Dedifferentiated amniotic fluid mesenchymal stem cell (primary cell): ENCODE measurements around the gene CHST13.
"Not testable (repeated sequence)": the region's sequence is repeated elsewhere in the genome, so short reads cannot be mapped to it uniquely, and the experiment has no call there.

Source experiments
- DNase-seq: peaks from one replicate; pipeline ENCODE4 v3.0.0-alpha.2; 2016; ENCODE audit errors: extremely low spot score

Gene CHST13

GRCh38 chr3:126554560-126555525 is 30.9 kb downstream of the CHST13 start:
- no peak for DNase-seq

- DNase-seq: no peak
Observed at GRCh38 chr3:126555795-126556636, 32.1 kb downstream of the CHST13 start.

- no peak for DNase-seq
Observed at GRCh38 chr3:126556637-126557414, 32.9 kb downstream of the CHST13 start.

DNA sequence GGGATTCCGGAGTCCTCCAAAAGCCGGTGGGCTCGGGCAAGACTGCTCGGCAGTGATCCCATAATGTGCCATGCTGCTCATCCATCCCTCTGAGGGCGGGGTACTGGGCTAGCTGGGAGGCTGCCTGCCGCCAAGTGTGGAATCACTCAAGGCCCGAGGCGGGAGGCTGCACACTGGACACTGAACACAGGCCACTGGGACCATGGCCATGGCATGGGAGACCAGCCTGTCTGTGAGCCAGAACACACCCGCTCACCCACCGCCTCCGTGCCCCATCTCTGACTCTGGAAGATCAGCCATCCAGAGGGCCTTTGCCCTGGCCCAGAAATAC is 33.4 kb downstream of the CHST13 start:
- no peak for DNase-seq

DNA sequence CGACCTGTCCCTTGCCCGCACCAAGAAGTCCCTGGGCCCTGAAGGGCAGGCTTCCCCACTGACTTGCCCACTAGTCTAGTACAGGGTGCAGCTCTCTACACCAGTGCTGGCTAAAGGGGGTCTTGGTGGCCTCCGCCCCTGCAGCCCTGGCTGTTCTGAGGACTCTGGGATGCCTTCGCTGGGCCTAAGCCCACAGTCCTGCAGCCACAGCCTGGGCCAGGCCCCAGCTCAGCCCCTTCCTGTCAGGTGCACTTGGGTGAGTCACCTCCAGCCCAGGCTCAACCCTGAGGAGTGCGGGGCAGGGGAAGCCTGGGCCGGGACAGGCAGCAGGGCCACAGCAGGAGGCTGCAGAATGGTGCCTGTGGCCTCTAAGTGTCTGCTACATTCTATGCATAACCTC is 33.8 kb downstream of the CHST13 start:
- DNase-seq: no peak

DNA sequence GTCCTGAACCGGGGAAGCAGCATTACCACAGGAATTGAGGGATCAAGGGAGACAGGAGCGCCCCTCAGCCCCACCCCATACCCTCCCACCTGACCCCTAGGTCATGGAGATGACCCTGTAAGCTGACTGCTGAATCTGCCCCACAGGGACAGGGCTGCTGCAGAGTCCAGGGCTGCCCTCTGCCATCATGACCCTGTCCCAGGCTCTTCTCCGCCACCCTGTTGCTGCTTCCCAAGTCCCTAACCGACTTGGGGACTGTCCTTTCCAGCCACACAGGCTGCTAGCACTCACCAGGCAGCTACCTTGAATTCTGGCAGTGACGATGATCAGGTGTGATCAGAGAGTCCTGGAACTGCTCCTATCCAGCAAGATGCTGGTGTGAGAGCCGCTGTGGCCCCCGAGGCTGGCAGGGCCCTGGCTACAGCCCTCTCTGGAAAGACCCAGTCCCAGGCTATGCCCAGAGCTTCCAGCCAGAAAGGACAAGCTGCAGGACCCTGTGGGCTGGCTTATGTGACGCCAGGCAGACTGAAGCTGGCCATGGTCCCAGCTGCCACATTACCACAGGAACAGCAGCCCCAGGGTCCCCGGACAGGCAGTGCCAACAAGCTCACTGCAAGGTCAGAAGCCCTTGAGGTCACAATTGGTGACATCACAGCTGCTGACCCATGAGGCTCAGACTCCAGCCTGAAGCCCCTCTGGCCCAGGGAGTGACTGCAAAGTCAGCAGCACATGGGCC is 34.5 kb downstream of the CHST13 start, which contains the start of gene C3orf22:
C3orf22 (minus strand) TSS at position 597 of the 736 bp plus-strand sequence. CDS start 5,542 bp downstream, outside the sequence.
- no peak for DNase-seq

GRCh38 chr3:126562737-126563276 is 38.9 kb downstream of the CHST13 start:
- DNase-seq: no peak

DNA sequence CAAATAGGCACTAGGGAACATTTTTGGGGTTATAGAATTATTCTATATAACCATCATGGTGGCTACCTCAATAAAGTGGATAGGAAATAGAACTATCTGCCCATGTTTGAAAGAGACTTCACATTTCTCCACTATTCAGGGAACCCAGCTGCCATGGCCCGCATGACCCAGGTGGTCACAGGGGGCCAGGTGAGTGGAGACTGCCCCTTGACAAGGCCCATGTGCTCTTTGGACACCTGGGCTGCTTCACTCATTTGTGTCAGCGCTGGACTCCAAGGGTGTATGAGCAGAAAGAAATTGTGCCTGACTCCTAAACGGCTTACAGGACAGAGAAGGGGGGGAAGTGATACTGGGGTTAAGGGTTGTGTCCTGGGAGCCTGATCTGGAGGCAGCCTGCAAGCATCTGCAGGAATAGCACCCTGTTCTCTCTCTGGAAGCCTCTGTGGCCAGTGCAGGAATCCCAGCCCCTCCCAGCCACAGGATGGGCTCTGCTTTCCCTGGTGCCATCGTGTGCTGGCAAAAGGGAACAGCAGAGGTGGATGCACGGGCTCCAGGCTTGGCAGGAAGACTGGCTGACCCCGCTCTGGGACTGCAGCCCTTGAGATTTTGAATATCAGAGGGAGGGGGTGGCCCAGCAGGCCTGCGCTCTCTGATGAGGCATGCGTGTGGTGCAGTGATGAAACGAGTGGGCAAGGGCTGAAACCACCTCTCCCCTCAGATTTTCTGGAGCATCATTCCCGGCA is 43.9 kb downstream of the CHST13 start:
- no peak for DNase-seq

GRCh38 chr3:126568776-126569342 is 44.9 kb downstream of the CHST13 start:
- DNase-seq: no peak

DNA sequence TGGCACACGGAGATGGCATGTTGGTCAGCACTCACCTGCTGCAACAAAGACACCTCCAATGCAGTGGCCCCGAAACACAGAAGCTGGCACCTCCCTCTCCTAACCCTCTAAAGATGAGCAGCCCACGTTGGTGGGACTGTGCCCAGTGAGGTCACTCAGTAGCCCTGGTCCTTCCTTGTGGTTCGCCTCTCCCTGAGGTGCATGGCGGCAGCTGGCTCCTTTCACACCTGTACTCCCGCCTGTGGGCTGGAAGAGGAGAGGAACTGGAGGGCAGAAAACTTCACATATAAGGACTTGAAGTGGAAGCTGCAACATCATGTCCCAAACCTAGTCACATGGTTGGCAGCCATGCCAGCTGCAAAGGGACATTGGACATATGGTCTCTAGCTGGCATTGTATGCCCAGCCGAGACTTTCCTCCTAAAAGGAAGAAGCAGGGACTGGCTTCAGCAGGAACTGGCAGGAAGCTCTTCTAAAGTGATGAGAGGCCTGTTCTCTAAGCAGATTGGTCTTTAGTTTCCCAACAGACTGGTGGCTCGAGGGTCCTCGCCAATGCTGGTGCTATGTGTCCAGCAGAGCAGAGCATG is 45.5 kb downstream of the CHST13 start:
- no peak for DNase-seq

GRCh38 chr3:126570103-126570541 is 46.2 kb downstream of the CHST13 start:
- no peak for DNase-seq

GRCh38 chr3:126571078-126571477 is 47.1 kb downstream of the CHST13 start:
- no peak for DNase-seq

DNA sequence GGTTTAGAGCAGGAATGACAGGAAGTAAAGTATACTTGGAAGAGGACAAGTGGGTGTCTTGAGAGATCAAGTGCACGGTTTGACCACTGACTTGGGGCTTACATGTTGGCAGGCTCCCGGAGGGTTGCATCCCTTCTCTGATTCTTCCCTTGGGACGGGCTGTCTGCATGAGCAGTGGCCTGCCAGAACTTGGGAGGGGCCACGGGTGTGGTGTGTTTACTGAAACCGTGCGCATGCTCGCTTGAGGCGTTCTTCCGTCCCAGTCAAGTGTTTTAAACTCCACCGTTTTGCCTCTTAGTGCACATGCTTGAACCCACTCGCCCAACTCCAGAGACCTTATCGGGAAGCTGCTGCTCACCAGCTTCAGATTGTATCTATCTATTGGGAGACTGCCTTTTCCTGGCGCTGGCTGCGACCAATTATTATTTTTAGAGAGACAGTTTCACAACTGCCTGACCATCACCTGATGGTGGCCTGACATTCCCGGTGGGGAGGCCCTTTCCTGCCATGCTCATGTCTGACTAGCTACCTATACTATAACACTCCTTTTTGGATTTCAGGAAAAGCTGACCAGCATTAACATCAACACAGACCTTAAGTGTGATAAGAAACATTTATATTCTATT is 49.6 kb downstream of the CHST13 start:
- no peak for DNase-seq

GRCh38 chr3:126577261-126577660 is 53.3 kb downstream of the CHST13 start:
- no peak for DNase-seq

DNA sequence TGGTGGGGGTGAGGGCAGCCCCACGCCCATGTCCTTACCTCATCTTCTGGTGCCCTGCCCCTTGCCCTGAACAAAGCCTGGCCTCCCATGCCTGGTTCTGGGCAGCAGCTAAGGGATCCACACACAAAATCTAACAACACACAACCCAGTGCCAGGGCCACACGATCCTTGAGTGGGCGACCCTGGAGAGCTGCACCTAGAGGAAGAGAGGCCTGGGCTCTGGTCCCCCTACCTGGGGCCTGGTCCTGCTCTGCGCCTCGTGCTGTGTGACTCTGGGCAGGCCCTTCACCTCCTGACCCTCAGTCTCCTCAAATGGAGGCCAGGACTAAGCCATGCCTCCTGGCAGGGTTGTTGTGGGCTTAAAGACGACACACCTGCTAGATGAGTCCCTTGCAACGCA is 54.7 kb downstream of the CHST13 start:
- no peak for DNase-seq

DNA sequence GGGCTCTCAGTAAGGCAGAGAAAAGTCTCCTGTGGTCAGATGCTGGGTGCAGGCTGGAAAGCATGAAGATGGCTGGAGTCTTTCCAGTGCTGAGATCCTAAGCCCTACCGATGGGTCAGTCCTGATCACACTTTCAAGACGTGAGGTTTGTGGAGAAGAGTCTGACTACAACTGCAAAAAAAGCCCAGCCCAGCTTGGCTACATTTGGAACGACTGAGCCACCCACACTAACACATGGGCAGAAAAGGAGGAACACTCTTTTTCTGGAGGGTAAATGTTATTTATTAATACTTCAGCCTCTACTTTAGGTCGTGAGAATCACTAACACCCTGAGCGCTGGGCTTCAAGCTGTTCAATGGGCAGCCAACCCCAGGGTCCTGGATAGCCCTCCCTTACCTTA is 56.8 kb downstream of the CHST13 start:
- DNase-seq: no peak

DNA sequence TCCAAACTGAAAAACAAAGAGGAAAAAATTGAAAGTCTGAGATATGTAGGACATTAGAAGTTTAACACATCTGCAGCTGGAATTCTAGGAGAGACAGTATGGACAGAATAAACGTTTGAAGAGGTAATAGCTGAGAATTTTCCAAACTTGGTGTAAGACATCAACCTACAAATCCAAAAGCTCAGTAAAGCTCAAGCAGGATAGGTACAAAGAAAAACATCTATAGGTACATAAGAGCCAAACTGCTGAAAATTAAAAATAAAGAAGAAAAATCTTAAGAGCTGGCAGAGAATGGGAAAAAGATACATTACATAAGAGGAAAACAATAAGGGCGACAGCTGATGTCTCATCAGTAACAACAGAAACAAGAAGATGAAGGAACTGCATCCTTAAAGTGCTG is 57.6 kb downstream of the CHST13 start:
- DNase-seq: no peak

DNA sequence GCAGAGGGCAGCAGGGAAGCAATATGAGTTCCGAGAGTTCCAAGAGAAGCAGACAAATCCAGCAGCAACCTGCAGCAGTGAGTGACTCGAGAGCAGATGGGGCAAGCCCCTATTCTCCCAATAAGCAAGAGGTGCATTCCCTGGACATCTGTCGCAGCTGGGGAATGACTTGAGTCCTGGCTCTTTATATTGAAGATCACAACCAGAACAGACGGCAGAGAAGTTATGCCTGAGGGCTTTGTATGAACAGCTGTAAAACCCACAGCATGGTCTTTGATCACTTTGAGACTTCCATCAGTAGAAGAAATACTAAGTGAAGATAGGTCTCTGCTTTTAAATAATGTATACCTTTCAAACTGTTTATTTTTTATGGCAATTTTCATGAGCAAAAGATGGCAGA is 58.4 kb downstream of the CHST13 start:
- no peak for DNase-seq

DNA sequence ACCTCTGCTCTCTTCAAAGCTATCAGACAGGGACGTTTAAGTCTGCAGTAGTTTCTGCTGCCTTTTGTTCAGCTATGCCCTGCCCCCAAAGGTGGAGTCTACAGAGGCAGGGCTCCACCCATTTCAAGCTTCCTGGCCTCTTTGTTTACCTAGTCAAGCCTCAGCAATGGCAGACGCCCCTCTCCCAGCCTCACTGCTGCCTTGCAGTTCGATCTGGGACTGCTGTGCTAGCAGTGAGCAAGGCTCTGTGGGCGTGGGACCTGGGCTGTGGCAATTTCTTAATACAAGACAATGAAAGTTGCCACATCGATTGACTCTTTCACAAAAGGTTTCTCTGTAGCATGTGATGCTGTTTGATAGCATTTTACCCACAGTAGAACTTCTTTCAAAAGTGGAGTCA is 67.6 kb downstream of the CHST13 start:
- not testable (repeated sequence) for DNase-seq
